ENCODE results near the gene MED8.

The MED8 gene

DNA sequence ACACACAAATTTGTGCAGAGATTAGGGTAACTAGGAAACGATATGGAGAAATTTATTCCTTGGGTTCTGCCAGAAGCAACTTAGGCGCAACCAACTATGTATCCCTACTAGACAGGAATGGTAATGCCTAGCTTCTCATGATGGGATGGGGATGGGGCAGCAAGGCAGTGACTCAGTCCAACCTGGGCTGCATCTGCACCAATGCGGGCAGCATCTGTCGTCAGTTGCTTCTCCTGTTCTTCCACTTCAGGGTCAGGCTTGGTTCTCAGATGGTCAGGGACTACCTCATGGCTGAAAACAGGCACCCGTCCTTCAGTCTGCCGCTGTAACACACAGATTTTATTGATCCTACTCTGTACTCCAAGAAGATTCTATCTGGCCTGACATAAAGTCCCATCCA is 2.9 kb downstream of the MED8 start:
- H3K27ac ChIP-seq, result no peak overlapping the region
- no peak overlapping the region for H2AFZ ChIP-seq (ENCODE audit: low read depth)
- peaks cover 19% of the 10 kb centered on the region for H3K4me1 ChIP-seq (ENCODE audit: low read depth, poor library complexity, severe bottlenecking)
- H3K27me3 ChIP-seq (ENCODE audit: insufficient read depth, low read depth), result no peaks in the 10 kb centered on the region
- H3K9ac ChIP-seq, result no peak overlapping the region
- no peaks in the 10 kb centered on the region for H4K20me1 ChIP-seq (ENCODE audit: insufficient read depth)
- TF ChIP-seq, protein P1, sequence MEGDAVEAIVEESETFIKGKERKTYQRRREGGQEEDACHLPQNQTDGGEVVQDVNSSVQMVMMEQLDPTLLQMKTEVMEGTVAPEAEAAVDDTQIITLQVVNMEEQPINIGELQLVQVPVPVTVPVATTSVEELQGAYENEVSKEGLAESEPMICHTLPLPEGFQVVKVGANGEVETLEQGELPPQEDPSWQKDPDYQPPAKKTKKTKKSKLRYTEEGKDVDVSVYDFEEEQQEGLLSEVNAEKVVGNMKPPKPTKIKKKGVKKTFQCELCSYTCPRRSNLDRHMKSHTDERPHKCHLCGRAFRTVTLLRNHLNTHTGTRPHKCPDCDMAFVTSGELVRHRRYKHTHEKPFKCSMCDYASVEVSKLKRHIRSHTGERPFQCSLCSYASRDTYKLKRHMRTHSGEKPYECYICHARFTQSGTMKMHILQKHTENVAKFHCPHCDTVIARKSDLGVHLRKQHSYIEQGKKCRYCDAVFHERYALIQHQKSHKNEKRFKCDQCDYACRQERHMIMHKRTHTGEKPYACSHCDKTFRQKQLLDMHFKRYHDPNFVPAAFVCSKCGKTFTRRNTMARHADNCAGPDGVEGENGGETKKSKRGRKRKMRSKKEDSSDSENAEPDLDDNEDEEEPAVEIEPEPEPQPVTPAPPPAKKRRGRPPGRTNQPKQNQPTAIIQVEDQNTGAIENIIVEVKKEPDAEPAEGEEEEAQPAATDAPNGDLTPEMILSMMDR (conservative IDR thresholded peaks at IDR 0.05; ENCODE audit: low read depth, low read length), result no peak
- H3K79me2 ChIP-seq (ENCODE audit: insufficient read depth, low read depth), result peaks cover 33% of the 10 kb centered on the region
- no peak overlapping the region for H3K4me3 ChIP-seq (IDR thresholded peaks at IDR 0.05; ENCODE audit: insufficient read depth, low read depth, low read length)
- H3K4me2 ChIP-seq, result no peak overlapping the region
- no peaks in the 10 kb centered on the region; the same call in 1 of the 2 replicates for H3K36me3 ChIP-seq (ENCODE audit: insufficient read depth)

DNA sequence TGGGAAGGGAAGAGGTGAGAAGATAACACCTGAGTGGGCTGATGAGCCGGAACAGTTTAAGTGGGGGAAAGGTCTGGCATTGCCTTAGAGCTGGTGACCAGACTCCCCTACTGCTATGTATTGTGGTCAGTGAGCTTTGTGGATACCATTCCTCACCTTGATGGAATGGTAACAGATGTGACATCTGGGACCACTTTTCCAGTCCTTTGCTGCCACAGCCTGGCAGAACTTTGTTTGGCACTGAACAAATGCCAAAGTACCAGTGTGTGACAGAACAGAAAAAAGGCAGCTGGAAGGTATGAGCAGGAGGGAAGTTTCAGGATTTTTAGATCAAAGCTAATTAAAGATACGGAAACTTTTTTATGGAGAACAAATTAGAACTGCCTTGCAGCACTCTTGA is 6.2 kb downstream of the MED8 start:
- H3K9ac ChIP-seq, result no peak overlapping the region
- no peak overlapping the region for H3K27ac ChIP-seq
- H3K79me2 ChIP-seq (ENCODE audit: insufficient read depth, low read depth), result peaks cover 3% of the 10 kb centered on the region
- H2AFZ ChIP-seq (ENCODE audit: low read depth), result no peak overlapping the region
- no peak overlapping the region for H3K4me3 ChIP-seq (IDR thresholded peaks at IDR 0.05; ENCODE audit: insufficient read depth, low read depth, low read length)
- no peak overlapping the region for H3K4me2 ChIP-seq
- no peaks in the 10 kb centered on the region for H3K27me3 ChIP-seq (ENCODE audit: insufficient read depth, low read depth)
- no peaks in the 10 kb centered on the region for H4K20me1 ChIP-seq (ENCODE audit: insufficient read depth)
- no peaks in the 10 kb centered on the region; the same call in 1 of the 2 replicates for H3K36me3 ChIP-seq (ENCODE audit: insufficient read depth)
- H3K4me1 ChIP-seq (ENCODE audit: low read depth, poor library complexity, severe bottlenecking), result peaks cover 4% of the 10 kb centered on the region
- TF ChIP-seq, protein P1 (conservative IDR thresholded peaks at IDR 0.05; ENCODE audit: low read depth, low read length), result no peak

DNA sequence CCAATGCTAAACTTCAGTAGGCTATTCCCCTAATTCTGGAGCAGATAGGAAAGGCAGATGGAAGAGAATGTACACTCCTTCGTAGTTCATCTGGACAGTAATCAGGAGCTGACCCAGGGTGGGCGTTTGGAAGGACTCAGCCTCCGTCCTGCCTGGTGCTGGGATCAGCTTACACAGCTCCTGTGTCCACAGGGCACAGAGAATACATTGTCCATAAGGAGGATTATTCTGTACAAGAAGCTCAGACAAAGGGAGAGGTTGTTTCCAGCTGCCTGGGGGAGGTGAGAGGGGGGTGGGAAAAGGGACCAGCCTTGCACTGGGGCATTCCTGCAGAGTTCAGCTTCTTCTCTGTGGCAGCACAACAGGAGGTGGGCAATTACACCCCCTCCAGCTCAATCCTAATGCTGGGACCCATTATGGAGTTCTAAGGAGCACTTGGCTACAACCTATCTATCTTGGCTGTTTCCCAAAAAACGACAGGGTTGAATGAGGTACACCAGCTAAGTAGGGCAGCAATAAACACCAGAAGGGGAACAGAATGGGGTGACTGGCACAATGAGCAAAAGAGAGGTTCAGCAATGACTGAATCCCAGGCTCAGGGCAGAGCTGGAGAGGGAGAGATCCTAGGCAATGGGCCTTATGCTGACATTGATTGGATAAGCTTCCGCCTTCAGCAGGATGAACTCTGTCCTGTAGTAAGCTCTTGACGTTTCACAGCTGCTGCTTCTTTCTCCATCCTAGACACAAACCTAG is 7.4 kb downstream of the MED8 start:
- TF ChIP-seq, protein P1 (conservative IDR thresholded peaks at IDR 0.05; ENCODE audit: low read depth, low read length), result no peak
- Histone ChIP-seq H3K27me3 (ENCODE audit: insufficient read depth, low read depth) (no peaks in the 10 kb centered on the region), H3K4me3 (IDR thresholded peaks at IDR 0.05; ENCODE audit: insufficient read depth, low read depth, low read length) (no peak overlapping the region), H3K79me2 (ENCODE audit: insufficient read depth, low read depth) (no peaks in the 10 kb centered on the region), H3K4me1 (ENCODE audit: low read depth, poor library complexity, severe bottlenecking) (no peaks in the 10 kb centered on the region), H4K20me1 (ENCODE audit: insufficient read depth) (no peaks in the 10 kb centered on the region), H3K36me3 (ENCODE audit: insufficient read depth) (no peaks in the 10 kb centered on the region; the same call in 1 of the 2 replicates), H3K9ac (no peak overlapping the region), H2AFZ (ENCODE audit: low read depth) (no peak overlapping the region), H3K4me2 (no peak overlapping the region), H3K27ac (no peak overlapping the region)

DNA sequence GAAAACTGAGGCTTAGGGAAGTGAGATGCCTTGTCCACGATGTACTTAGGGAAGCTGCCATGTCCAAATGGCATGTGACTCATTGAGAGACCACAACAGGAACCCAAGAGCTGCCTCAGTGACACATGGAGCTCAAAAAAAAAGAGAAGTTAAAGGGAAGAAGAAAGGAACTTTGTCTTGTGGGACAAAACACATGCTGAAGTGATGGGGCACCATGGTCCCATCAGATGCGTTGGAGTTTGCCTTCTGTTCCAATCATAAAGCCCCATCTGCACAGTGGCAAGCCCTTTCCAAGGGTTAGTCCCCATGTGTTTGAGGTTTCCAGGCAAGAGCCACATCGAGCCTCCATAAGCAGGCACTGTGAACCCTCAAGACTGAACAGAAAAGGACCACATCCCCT is 8.0 kb downstream of the MED8 start:
- no peak overlapping the region for H2AFZ ChIP-seq (ENCODE audit: low read depth)
- H3K4me3 ChIP-seq (IDR thresholded peaks at IDR 0.05; ENCODE audit: insufficient read depth, low read depth, low read length), result no peak overlapping the region
- no peak overlapping the region for H3K27ac ChIP-seq
- H3K4me2 ChIP-seq, result no peak overlapping the region
- no peaks in the 10 kb centered on the region for H4K20me1 ChIP-seq (ENCODE audit: insufficient read depth)
- H3K9ac ChIP-seq, result no peak overlapping the region
- no peaks in the 10 kb centered on the region; the same call in 1 of the 2 replicates for H3K36me3 ChIP-seq (ENCODE audit: insufficient read depth)
- no peaks in the 10 kb centered on the region for H3K4me1 ChIP-seq (ENCODE audit: low read depth, poor library complexity, severe bottlenecking)
- no peaks in the 10 kb centered on the region for H3K27me3 ChIP-seq (ENCODE audit: insufficient read depth, low read depth)
- TF ChIP-seq, protein P1 (conservative IDR thresholded peaks at IDR 0.05; ENCODE audit: low read depth, low read length), result no peak
- H3K79me2 ChIP-seq (ENCODE audit: insufficient read depth, low read depth), result no peaks in the 10 kb centered on the region

All from KMS-11 (cell line).